ENCODE results near the gene THAP7.

DNA sequence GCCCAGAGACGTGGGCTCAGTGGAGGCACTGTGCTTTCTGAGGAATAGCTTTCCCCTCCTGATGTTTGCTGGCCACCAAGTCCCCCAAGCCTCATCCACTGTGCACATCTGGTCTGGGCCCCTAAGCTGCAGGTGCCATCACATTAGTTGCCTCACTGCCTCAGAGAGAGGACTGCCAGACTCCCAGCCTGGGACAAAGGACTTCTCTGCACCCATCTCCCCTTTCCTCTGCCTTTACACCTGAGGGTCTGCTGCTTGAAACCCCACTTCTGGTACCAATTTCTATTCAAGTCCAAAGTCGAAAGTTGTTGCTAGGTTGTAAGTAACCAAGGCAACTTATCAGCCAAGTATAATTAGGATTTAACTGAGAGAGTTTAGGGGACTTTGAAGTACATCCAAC is 23.5 kb downstream of the THAP7 start:
- TF ChIP-seq, protein P1, sequence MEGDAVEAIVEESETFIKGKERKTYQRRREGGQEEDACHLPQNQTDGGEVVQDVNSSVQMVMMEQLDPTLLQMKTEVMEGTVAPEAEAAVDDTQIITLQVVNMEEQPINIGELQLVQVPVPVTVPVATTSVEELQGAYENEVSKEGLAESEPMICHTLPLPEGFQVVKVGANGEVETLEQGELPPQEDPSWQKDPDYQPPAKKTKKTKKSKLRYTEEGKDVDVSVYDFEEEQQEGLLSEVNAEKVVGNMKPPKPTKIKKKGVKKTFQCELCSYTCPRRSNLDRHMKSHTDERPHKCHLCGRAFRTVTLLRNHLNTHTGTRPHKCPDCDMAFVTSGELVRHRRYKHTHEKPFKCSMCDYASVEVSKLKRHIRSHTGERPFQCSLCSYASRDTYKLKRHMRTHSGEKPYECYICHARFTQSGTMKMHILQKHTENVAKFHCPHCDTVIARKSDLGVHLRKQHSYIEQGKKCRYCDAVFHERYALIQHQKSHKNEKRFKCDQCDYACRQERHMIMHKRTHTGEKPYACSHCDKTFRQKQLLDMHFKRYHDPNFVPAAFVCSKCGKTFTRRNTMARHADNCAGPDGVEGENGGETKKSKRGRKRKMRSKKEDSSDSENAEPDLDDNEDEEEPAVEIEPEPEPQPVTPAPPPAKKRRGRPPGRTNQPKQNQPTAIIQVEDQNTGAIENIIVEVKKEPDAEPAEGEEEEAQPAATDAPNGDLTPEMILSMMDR (conservative IDR thresholded peaks at IDR 0.05; ENCODE audit: low read depth, low read length): no peak
- no peak for TF ChIP-seq EZH2 (IDR thresholded peaks at IDR 0.05; ENCODE audit: borderline replicate concordance, low read depth, low read length, poor library complexity, severe bottlenecking)

All from A673 (cell line).